ENCODE data around the gene AP1S2.

DNA sequence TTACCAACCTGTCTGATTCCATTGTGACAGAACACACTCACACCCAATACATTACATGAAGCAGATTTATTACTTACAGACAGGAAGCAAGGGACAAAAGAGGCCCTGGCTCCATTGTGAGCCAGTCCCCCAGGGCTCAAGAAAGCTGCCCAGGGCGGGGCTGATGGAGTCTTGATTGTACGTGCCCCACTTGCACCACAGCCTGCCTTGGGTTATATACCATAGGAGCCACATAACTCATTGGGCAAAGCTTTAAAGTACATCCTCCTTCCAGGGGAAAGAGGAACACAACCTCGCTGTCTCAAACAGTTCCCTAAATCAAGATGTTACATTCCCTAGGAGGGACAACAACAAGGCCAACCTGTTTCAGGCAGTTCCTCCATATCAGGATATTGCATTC, 67.7 kb downstream of the AP1S2 start:
- TF ChIP-seq, protein P1, sequence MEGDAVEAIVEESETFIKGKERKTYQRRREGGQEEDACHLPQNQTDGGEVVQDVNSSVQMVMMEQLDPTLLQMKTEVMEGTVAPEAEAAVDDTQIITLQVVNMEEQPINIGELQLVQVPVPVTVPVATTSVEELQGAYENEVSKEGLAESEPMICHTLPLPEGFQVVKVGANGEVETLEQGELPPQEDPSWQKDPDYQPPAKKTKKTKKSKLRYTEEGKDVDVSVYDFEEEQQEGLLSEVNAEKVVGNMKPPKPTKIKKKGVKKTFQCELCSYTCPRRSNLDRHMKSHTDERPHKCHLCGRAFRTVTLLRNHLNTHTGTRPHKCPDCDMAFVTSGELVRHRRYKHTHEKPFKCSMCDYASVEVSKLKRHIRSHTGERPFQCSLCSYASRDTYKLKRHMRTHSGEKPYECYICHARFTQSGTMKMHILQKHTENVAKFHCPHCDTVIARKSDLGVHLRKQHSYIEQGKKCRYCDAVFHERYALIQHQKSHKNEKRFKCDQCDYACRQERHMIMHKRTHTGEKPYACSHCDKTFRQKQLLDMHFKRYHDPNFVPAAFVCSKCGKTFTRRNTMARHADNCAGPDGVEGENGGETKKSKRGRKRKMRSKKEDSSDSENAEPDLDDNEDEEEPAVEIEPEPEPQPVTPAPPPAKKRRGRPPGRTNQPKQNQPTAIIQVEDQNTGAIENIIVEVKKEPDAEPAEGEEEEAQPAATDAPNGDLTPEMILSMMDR (conservative IDR thresholded peaks at IDR 0.05) = no peak
- no peak for TF ChIP-seq ZFX (IDR thresholded peaks at IDR 0.05)
